A549 treated with DMSO at 1 μM for 4 hours (cell line): Measurements from ENCODE around the gene SLC49A3. TPM values are rescaled to one million over a fixed set of nuclear protein-coding genes. Genes with fewer than 3 reads are reported as not detected.

Experiments used
- total RNA-seq: library from RNA; stranded (reverse); fragments of 200-300 nt; extraction: Qiagen RNA extraction; gene quantifications from 5 replicates; pipeline ENCODE4 v1.2.3, GENCODE V29; 2022; ENCODE audit warnings: low read depth

The SLC49A3 gene
- total RNA-seq, result 0.09 to 0.29 TPM (median 0.14 TPM) in 4 of 5 replicates, not detected in the other

DNA sequence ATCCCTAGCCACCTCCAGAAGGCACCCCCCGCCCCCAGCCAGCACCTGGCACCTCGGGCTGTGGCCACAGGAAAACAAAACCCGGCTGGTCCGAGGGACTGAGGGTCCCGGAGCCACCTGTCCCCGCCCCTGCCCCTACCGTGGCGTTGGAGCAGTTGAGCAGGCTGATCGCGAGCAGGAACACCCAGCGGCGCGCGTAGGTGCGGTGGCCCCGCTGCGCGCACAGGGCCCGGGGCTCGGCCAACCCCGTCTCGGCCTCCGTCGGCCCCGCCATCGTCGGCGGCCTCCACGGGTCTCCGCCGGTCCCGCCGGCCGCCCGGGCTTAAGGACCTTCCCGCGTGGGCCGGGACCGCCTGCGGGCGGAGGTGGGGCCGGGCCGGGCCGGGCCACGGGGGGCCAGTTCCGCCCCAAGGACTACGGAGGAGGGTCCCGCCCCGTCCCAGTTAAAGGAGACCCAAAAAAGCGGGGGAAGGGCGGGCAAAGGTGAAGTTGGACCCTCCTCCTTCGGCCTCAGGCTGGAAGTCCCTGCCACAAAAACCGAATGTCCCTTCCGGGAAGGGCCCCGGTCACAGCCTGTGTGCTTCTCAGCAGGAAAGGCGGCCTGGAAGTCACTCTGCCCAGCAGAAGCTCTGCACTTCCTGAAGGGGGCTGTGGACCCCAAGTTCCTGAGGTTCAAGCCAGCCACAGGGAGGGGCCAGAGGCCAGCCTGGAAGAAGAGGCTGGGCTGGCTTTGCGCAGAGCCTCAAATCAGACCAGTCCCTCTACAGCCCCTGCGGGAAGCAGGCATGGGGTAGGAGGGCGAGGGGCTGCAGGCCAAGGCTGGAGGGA is at the start of gene SLC49A3:
SLC49A3 (minus strand) TSS at position 298 of the 828 bp plus-strand sequence; CDS start at position 274, 24 bp downstream.

DNA sequence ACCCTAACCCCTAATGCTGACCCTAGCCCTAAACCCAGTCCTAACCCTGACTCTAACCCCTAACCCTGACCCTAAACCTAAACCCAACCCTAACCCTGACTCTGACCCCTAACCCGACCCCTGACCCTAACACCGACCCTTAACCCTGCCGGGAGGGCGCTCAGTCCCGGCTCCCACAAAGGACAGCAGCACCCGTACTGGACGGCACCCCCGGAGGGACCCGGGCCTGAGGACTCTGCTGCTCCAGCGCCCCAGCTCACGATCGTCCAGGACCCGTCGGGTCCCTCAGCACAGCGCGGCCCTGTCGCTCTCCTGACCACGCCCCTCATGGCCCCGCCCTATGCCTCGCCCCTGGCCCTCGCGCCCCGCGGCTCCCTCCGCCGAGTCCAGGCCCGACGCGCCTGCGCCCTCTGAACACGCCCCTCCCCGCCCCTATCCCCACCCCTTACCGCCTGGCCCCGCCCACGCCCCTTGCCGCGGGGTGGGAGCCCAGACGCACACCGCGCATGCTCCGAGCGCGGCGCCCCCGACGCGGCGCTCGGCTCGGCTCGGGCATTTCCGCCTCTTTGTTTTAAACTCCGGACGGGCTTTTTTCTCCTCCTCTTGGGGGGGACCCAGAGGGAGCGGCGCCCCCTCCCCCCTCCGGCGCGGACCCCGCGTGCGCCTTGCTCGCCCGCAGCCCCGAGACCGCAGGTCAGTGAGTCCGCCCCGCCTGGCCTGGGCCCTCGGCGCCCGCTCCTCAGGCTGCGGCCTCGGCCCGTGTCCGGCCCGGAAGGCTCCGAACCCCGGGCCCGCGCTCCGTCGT is 16.5 kb upstream of the SLC49A3 start, which contains the start of gene PCGF3:
PCGF3 (plus strand) TSS at position 555 of the 805 bp plus-strand sequence. CDS start 27,849 bp downstream, outside the sequence.

DNA sequence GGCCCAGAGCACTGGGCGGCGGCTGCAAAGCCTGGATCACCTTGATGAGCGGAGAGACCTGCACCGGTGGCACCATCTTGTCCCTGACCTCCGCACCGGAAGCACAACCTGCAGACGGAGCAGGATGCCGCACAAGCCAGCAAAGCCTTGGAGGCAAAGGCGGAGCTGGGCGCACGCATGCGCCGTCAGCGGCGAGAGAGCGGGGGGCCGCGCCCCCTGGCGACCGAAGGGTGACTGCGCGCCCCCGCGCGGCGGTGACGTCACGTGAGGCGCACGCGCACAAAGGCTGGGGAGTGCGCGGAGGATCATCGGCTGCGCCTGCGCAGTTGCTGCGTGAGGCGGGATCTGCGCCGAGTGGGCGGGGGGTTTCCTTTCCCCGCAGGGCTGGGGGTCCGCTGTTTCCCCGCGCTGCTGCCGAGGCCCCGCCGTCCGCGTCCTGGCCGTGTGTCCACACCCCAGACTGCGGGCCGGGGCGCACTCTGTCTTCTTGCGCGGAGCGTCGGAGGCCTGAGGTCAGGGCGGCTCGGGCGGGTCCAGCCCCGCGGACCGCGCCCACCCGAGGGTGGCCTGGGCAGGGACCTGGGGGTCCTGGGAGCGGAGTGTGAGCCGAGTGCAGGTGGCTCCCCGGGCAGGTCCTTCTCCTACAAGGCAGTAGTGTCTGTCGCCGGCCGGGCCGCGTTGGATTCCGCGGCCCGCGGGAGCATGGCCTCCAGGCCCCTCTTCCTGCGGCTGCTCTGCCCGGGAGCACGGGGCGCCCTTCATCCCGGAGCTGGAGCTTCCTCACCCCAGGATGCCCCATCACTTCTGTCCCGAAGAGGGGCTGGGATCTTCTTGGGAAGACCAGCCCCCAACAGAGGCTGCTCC is 14.5 kb downstream of the SLC49A3 start, which contains the start of the genes ATP5ME and MYL5:
ATP5ME (minus strand) TSS at position 105 of the 864 bp plus-strand sequence; CDS start at position 76, 29 bp downstream.
MYL5 (plus strand) TSS at position 371 of the 864 bp plus-strand sequence. CDS start 3,485 bp downstream, outside the sequence.

Other genes with a start within 250 kb of the SLC49A3 start
- 11.7 to 18.8 TPM (median 16.4 TPM) in 5 replicates for gene ZNF721, start 190.0 kb downstream of the SLC49A3 start, total RNA-seq
- gene PIGG, start 189.9 kb downstream of the SLC49A3 start, total RNA-seq, result 22.9 to 28.6 TPM (median 26.0 TPM) in 5 replicates
- gene TMEM271, start 112.9 kb downstream of the SLC49A3 start, total RNA-seq, result not detected in 5 replicates
- gene PDE6B, start 63.6 kb downstream of the SLC49A3 start, total RNA-seq, result not detected in 5 replicates
- 350 to 456 TPM (median 373 TPM) in 5 replicates for gene ATP5ME, start 14.9 kb downstream of the SLC49A3 start, total RNA-seq
- 7.6 to 12.9 TPM (median 10.1 TPM) in 5 replicates for gene MYL5, start 14.6 kb downstream of the SLC49A3 start, total RNA-seq
- gene PCGF3, start 16.7 kb upstream of the SLC49A3 start, total RNA-seq, result 17.8 to 22.8 TPM (median 20.2 TPM) in 5 replicates
- 0.24 to 0.68 TPM (median 0.55 TPM) in 5 replicates for gene CPLX1, start 137.0 kb upstream of the SLC49A3 start, total RNA-seq
- gene GAK, start 243.2 kb upstream of the SLC49A3 start, total RNA-seq, result 30.2 to 54.0 TPM (median 45.7 TPM) in 5 replicates
- gene TMEM175, start 243.3 kb upstream of the SLC49A3 start, total RNA-seq, result 8.5 to 12.1 TPM (median 9.8 TPM) in 5 replicates